Hepatocyte (in vitro differentiated cells): Measurements from ENCODE around the gene TTC7B. TPM values are rescaled to one million over a fixed set of nuclear protein-coding genes. Genes with fewer than 3 reads are reported as not detected.

Source experiments
- DNase-seq: peaks from one replicate; pipeline ENCODE4 v3.0.0-alpha.2; 2016; ENCODE audit warnings: low spot score
- H2AFZ ChIP-seq: fragments of 200-600 bp; sonication (generic); 2 replicates; pipeline ENCODE4 v1.6.0; 2016; ENCODE audit warnings: antibody characterized with exemption, mild to moderate bottlenecking
- H3K27ac ChIP-seq: fragments of 200-600 bp; sonication (generic); 2 replicates; pipeline ENCODE4 v1.5.1; 2016; ENCODE audit warnings: mild to moderate bottlenecking
- H3K27me3 ChIP-seq: fragments of 200-600 bp; sonication (generic); 2 replicates; pipeline ENCODE4 v1.6.1; 2016
- H3K36me3 ChIP-seq: fragments of 200-600 bp; sonication (generic); replicated peaks from 2 replicates; pipeline ENCODE4 v1.5.1; 2016; ENCODE audit warnings: low read depth; ENCODE audit not compliant: insufficient read depth
- H3K4me1 ChIP-seq: fragments of 200-600 bp; sonication (generic); 2 replicates; pipeline ENCODE4 v1.5.1; 2016; ENCODE audit warnings: mild to moderate bottlenecking, moderate library complexity; ENCODE audit not compliant: insufficient read depth
- H3K4me2 ChIP-seq: fragments of 200-600 bp; sonication (generic); 2 replicates; pipeline ENCODE4 v1.6.0; 2016
- H3K4me3 ChIP-seq: fragments of 200-600 bp; sonication (generic); 2 replicates; pipeline ENCODE4 v1.5.1; 2016; ENCODE audit warnings: mild to moderate bottlenecking
- H3K79me2 ChIP-seq: fragments of 200-600 bp; sonication (generic); 2 replicates; pipeline ENCODE4 v1.6.0; 2017; ENCODE audit warnings: mild to moderate bottlenecking
- H3K9me2 ChIP-seq: fragments of 200-600 bp; sonication (generic); replicated peaks from 2 replicates; pipeline ENCODE4 v1.6.0; 2017; ENCODE audit warnings: mild to moderate bottlenecking; ENCODE audit not compliant: insufficient read depth
- H3K9me3 ChIP-seq: fragments of 200-600 bp; sonication (generic); 2 replicates; pipeline ENCODE4 v1.5.1; 2016; ENCODE audit warnings: low read depth, mild to moderate bottlenecking
- H4K20me1 ChIP-seq: fragments of 200-600 bp; sonication (generic); 2 replicates; pipeline ENCODE4 v1.6.0; 2016; ENCODE audit warnings: mild to moderate bottlenecking; ENCODE audit not compliant: insufficient read depth, poor library complexity, severe bottlenecking
- EZH2 ChIP-seq: fragments of 200-600 bp; sonication (generic); IDR thresholded peaks from 2 replicates; pipeline ENCODE4 v1.6.1; 2016; ENCODE audit warnings: antibody characterized with exemption, mild to moderate bottlenecking, borderline replicate concordance
- EZH2phosphoT487 ChIP-seq: fragments of 200-600 bp; sonication (generic); IDR thresholded peaks from one replicate; pipeline ENCODE4 v1.6.1; 2018; ENCODE audit warnings: antibody characterized with exemption, mild to moderate bottlenecking, low read depth, moderate library complexity; ENCODE audit not compliant: unreplicated experiment, severe bottlenecking
- WGBS: methylation state at CpG from one replicate; pipeline ENCODE4 v1.1.6; 2016; ENCODE audit warnings: low lambda C conversion rate; ENCODE audit errors: missing lambda C conversion rate; 5-methylcytosine and 5-hydroxymethylcytosine counted together
- polyA plus RNA-seq: library from polyadenylated mRNA; unstranded; fragments of >200 nt; fragmentation: Nextera tagmentation; extraction: Ambion mirVana; gene quantifications from 2 replicates; pipeline ENCODE4 v1.2.1, GENCODE V29; 2016
- total RNA-seq: library from RNA; depleted of rRNA; stranded (reverse); fragments of >200 nt; gene quantifications from 2 replicates; pipeline ENCODE4 v1.2.3, GENCODE V29; 2014
- TF ChIP-seq, protein P1 (sequence below): fragments of 200-600 bp; sonication (generic); IDR thresholded peaks from 2 replicates; pipeline ENCODE4 v1.5.1; 2016; ENCODE audit warnings: antibody characterized with exemption, mild to moderate bottlenecking; ENCODE audit not compliant: poor library complexity

TTC7B gene
- total and polyA plus RNA-seq, 2 experiments from 2014 or later, result 10.7 to 25.5 TPM

DNA sequence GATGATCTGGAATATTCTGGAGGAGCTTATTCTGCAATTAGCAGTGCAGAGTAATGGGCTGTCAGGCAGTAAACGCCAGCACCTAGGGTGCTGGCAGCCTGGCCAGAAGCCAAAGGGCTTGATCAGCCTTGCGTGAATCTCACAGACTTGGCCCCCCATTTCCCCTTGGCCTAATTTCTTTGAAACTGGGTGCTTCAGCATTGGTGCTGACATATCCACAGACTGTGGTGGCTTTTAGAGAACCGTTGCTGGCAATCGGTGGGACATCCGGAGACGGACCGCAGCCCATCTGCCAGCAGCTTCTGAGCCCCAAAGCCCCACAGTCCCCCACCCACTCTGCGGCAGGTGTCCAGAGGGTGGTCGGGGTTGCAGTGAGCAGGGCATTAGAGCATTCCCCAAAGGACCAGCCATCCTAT is 262.3 kb downstream of the TTC7B start:
- H3K4me1 ChIP-seq, result peaks cover 15% of the 10 kb centered on the region
- H3K9me3 ChIP-seq, result no peaks in the 10 kb centered on the region

DNA sequence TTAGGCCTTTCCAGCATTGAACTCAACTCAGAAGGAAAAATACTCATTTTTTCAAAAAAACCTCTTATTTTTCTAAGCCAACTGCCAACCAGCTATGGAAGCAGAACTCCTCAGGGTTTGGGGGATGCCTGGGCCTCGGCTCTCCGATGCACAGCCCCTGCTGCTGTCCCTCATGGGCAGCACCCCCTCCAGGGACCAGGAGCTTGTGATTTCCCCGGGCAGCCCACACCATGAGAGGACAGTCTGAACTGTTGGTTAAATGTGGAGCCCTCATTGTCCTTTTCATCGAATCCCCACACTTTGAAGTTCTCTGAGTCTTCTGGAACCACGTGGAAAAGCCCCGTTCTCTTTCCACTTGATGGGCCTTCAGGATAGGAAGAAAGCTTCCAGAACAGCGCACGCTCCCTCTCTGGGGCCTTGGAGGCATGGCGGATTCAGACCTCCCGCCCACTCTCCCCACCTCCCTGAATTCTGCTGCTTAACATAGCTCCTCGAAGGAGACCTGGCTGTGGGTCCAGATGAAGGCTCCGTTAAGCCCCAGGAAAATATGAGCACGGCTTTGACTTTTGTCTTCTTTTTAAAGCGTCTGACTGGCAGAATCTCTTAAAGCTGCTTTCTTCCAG is 262.8 kb downstream of the TTC7B start:
- Histone ChIP-seq H3K27me3 (no peaks in the 10 kb centered on the region), H3K36me3 (no peaks in the 10 kb centered on the region), H3K9me3 (no peaks in the 10 kb centered on the region), H4K20me1 (no peaks in the 10 kb centered on the region), H3K4me2 (no peak overlapping the region), H2AFZ (no peak overlapping the region), H3K79me2 (no peaks in the 10 kb centered on the region), H3K9me2 (no peaks in the 10 kb centered on the region), H3K4me1 (peaks cover 15% of the 10 kb centered on the region), H3K27ac (no peak overlapping the region), H3K4me3 (no peak overlapping the region)
- 80% methylated on average over 14 of the region's 14 CpGs for WGBS
- TF ChIP-seq, protein P1, sequence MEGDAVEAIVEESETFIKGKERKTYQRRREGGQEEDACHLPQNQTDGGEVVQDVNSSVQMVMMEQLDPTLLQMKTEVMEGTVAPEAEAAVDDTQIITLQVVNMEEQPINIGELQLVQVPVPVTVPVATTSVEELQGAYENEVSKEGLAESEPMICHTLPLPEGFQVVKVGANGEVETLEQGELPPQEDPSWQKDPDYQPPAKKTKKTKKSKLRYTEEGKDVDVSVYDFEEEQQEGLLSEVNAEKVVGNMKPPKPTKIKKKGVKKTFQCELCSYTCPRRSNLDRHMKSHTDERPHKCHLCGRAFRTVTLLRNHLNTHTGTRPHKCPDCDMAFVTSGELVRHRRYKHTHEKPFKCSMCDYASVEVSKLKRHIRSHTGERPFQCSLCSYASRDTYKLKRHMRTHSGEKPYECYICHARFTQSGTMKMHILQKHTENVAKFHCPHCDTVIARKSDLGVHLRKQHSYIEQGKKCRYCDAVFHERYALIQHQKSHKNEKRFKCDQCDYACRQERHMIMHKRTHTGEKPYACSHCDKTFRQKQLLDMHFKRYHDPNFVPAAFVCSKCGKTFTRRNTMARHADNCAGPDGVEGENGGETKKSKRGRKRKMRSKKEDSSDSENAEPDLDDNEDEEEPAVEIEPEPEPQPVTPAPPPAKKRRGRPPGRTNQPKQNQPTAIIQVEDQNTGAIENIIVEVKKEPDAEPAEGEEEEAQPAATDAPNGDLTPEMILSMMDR, result no peak
- TF ChIP-seq EZH2 (no peak), EZH2phosphoT487 (no peak)
- DNase-seq, result no peak

More for the DNA sequence above, 262.3 kb downstream of the TTC7B start:
- Histone ChIP-seq H3K27me3 (no peaks in the 10 kb centered on the region), H3K9me2 (no peaks in the 10 kb centered on the region), H3K4me3 (no peak overlapping the region), H3K4me2 (no peak overlapping the region), H4K20me1 (no peaks in the 10 kb centered on the region), H3K36me3 (no peaks in the 10 kb centered on the region), H3K27ac (no peak overlapping the region), H2AFZ (no peak overlapping the region), H3K79me2 (no peaks in the 10 kb centered on the region)
- TF ChIP-seq, protein P1, result no peak
- TF ChIP-seq EZH2phosphoT487, result no peak
- TF ChIP-seq EZH2, result no peak
- DNase-seq, result no peak
- WGBS, result 85% methylated on average over 9 of the region's 9 CpGs

DNA sequence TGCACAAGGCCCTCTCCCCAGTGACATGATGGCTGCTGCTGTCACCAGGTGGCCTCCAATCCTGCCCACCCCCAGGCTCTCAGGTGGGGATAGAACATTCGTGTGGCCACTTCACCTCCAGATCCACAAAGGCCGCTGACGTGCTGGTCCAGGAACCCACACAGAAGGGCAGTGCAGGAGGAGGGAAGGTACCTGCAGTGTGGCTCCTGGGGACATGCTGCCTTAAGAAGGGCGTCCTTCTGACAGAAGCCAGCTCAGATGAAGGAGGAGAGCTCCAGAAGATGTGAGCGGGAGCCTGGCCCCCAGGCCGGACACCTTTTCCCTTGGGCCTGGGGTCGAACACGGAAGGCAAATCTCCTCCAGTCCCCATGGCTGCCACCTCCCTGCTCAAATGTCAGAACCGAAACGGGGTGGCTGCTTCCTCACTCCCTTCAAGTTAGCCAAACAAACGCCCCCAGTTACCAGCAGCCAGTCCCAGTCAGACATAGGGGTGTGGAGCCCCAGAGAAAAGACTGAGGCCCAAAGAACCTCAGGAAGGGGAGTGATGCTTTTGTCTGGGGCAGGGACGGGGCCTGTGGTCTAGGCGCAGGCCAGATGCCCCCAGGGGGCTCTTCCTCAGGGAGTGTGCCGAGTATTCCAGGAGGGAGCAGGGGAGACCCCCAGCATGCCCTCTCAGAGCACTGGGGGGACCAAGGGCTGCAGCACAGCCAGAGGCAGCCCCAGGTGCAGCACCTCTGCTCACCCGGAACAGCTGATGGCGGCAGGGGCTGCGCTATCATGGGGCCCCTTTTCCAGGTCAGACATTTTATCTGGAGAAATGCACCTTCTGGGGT is 263.5 kb downstream of the TTC7B start:
- 91% methylated on average over 17 of the region's 17 CpGs for WGBS
- H4K20me1 ChIP-seq, result no peaks in the 10 kb centered on the region
- no peaks in the 10 kb centered on the region for H3K9me3 ChIP-seq
- TF ChIP-seq EZH2 (no peak), EZH2phosphoT487 (no peak)
- TF ChIP-seq, protein P1, result no peak
- H3K27ac ChIP-seq, result no peak overlapping the region
- DNase-seq, result no peak
- no peaks in the 10 kb centered on the region for H3K36me3 ChIP-seq
- H3K27me3 ChIP-seq, result no peaks in the 10 kb centered on the region
- no peak overlapping the region for H3K4me3 ChIP-seq
- no peaks in the 10 kb centered on the region for H3K9me2 ChIP-seq
- H2AFZ ChIP-seq, result no peak overlapping the region
- no peaks in the 10 kb centered on the region for H3K79me2 ChIP-seq
- no peak overlapping the region for H3K4me2 ChIP-seq
- H3K4me1 ChIP-seq, result peaks cover 15% of the 10 kb centered on the region
